K562 (cell line): Measurements from ENCODE around the gene TIMM44. TPM values are rescaled to one million over a fixed set of nuclear protein-coding genes. Genes with fewer than 3 reads are reported as not detected.

Source experiments
- CREB1 ChIP-seq, 2 experiments: sonication (generic) in 1 of 2; formaldehyde crosslinking in 1 of 2; IDR thresholded peaks; 2 replicates each; pipeline versions ENCODE4 v1.6.1 to v1.8.0; 2012 to 2022; ENCODE audit warnings: inconsistent platforms in 1 of 2, mild to moderate bottlenecking in 1 of 2, missing genetic modification reagents in 1 of 2, moderate library complexity in 1 of 2
- E2F6 ChIP-seq, 2 experiments: IDR thresholded peaks; 2 replicates each; pipeline ENCODE4 v1.6.1; 2011; ENCODE audit warnings: borderline replicate concordance in 1 of 2, control low read depth in 1 of 2, low read depth in 1 of 2, low read length in 1 of 2, mild to moderate bottlenecking in 1 of 2, mixed read lengths in 1 of 2, moderate library complexity in 1 of 2; ENCODE audit not compliant: insufficient read depth in 1 of 2, insufficient read length in 1 of 2, poor library complexity in 1 of 2, severe bottlenecking in 1 of 2; ENCODE audit errors: extremely low read depth in 1 of 2
- HMGN3 ChIP-seq: IDR thresholded peaks from 2 replicates; pipeline ENCODE4 v1.6.1; 2011; ENCODE audit warnings: borderline replicate concordance, low read depth, mild to moderate bottlenecking, mixed read lengths, low read length; ENCODE audit not compliant: insufficient read length; ENCODE audit errors: extremely low read depth
- HMGXB4 ChIP-seq: sonication (generic); formaldehyde crosslinking; IDR thresholded peaks from 2 replicates; pipeline ENCODE4 v1.8.1; 2023; ENCODE audit warnings: mild to moderate bottlenecking, missing genetic modification reagents
- IRF1 ChIP-seq: sonication (generic); formaldehyde crosslinking; IDR thresholded peaks from 2 replicates; pipeline ENCODE4 v1.8.0; 2022; ENCODE audit warnings: missing genetic modification reagents, mild to moderate bottlenecking, borderline replicate concordance
- MTF1 ChIP-seq: fragments of 250-450 bp; sonication (Bioruptor Pico); IDR thresholded peaks from 2 replicates; pipeline ENCODE4 v1.9.0; 2021; ENCODE audit warnings: moderate library complexity, mild to moderate bottlenecking, inconsistent platforms, borderline replicate concordance
- MYNN ChIP-seq, 2 experiments: sonication (generic); formaldehyde crosslinking in 1 of 2; IDR thresholded peaks; 2 replicates each; pipeline versions ENCODE4 v1.5.0 to v1.6.1; 2016 to 2020; ENCODE audit warnings: antibody characterized with exemption in 1 of 2, missing genetic modification reagents in 1 of 2
- NCOA1 ChIP-seq: fragments of 450-650 bp; IDR thresholded peaks from 2 replicates; pipeline ENCODE4 v1.6.1; 2016; ENCODE audit warnings: low read depth
- NFATC3 ChIP-seq: fragments of 450-650 bp; IDR thresholded peaks from 2 replicates; pipeline ENCODE4 v1.6.1; 2017; ENCODE audit warnings: mild to moderate bottlenecking
- OTX1 ChIP-seq: fragments of 450-650 bp; formaldehyde crosslinking; IDR thresholded peaks from 2 replicates; pipeline ENCODE4 v1.4.0; 2022; ENCODE audit warnings: mild to moderate bottlenecking
- PRMT5 ChIP-seq: sonication (generic); formaldehyde crosslinking; IDR thresholded peaks from 2 replicates; pipeline ENCODE4 v1.5.0; 2020; ENCODE audit warnings: missing genetic modification reagents
- SNRNP70 ChIP-seq: fragments of 200-400 bp; formaldehyde crosslinking; optimal IDR thresholded peaks from 2 replicates; pipeline ENCODE3; 2017; ENCODE audit warnings: low read depth, low read length
- TCFL5 ChIP-seq: fragments of 250-450 bp; sonication (Bioruptor Pico); conservative IDR thresholded peaks from 2 replicates; pipeline ENCODE4 v1.6.1; 2021; ENCODE audit warnings: mild to moderate bottlenecking, moderate library complexity, matching md5 sums
- TEAD1 ChIP-seq, 2 experiments: fragments of 450-650 bp in 1 of 2; sonication (generic) in 1 of 2; formaldehyde crosslinking; IDR thresholded peaks; 2 replicates each; pipeline versions ENCODE4 v1.4.0 to v1.8.0; 2020 to 2022; ENCODE audit warnings: mild to moderate bottlenecking in 2 of 2, missing genetic modification reagents in 1 of 2
- ZBED1 ChIP-seq: IDR thresholded peaks from 2 replicates; pipeline ENCODE4 v1.6.1; 2014
- ZBTB26 ChIP-seq: fragments of 450-650 bp; formaldehyde crosslinking; IDR thresholded peaks from 2 replicates; pipeline ENCODE4 v1.4.0; 2022; ENCODE audit warnings: missing genetic modification characterization
- ZNF77 ChIP-seq: fragments of 250-450 bp; sonication (Bioruptor Pico); IDR thresholded peaks from 2 replicates; pipeline ENCODE4 v1.5.0; 2020
- polyA plus RNA-seq, 8 experiments: library from polyadenylated mRNA; depleted of rRNA in 4 of 8; stranded (reverse) in 5 of 8; unstranded in 3 of 8; fragments of >200 nt; fragmentation: Nextera tagmentation in 2 of 8; fragmentation: Illumina TruSeq in 1 of 8; extraction: Ambion mirVana in 2 of 8; extraction: Trizol in 1 of 8; gene quantifications; 2 replicates each; pipeline versions ENCODE4 v1.2.1 to v1.2.3, GENCODE V29; 2011 to 2014; ENCODE audit warnings: inconsistent platforms in 1 of 8, missing spikeins in 1 of 8
- total RNA-seq, 7 experiments: library from RNA; depleted of rRNA in 6 of 7; stranded (reverse); fragments of >200 nt in 6 of 7; fragmentation: Illumina TruSeq in 2 of 7; extraction: Trizol in 2 of 7; gene quantifications; 2 replicates each; pipeline versions ENCODE4 v1.2.1 to v1.2.3, GENCODE V29; 2011 to 2021; ENCODE audit warnings: low replicate concordance in 1 of 7
- TF ChIP-seq, protein P1 (sequence below): fragments of 250-450 bp; sonication (Bioruptor Pico); IDR thresholded peaks from 2 replicates; pipeline ENCODE4 v1.5.0; 2021
- TF ChIP-seq, protein P2 (sequence below): conservative IDR thresholded peaks from 2 replicates; pipeline ENCODE4 v1.6.1; 2011; ENCODE audit warnings: low read depth, mild to moderate bottlenecking, low read length; ENCODE audit not compliant: control insufficient read depth

The TIMM44 gene
- total and polyA plus RNA-seq, 9 of the 15 experiments (the other 6 are each of a cell fraction or from before 2014, with no cell fraction given): 10.3 to 231 (median 89.3) TPM

GRCh38 chr19:7903244-7904073, 40.0 kb downstream of the TIMM44 start, which contains the start of gene MAP2K7 (continued):
- TF ChIP-seq HMGXB4 (CRISPR knock-in tag): no peak
- TF ChIP-seq MYNN (IDR thresholded peaks at IDR 0.05): no peak
- no peak for TF ChIP-seq MYNN (CRISPR knock-in tag; IDR thresholded peaks at IDR 0.05)
- TF ChIP-seq E2F6 (IDR thresholded peaks at IDR 0.05; ENCODE audit: borderline replicate concordance in 1 of 2, extremely low read depth in 1 of 2, insufficient read depth in 1 of 2, insufficient read length in 1 of 2, low read depth in 1 of 2, low read length in 1 of 2, poor library complexity in 1 of 2, severe bottlenecking in 1 of 2): peak; percentile 97
- TF ChIP-seq IRF1: no peak
- peak; percentile 73 for TF ChIP-seq HMGN3
- TF ChIP-seq SNRNP70: no peak
- no peak for TF ChIP-seq ZBED1
- no peak for TF ChIP-seq TCFL5 (CRISPR knock-in tag)
- TF ChIP-seq NCOA1: no peak
- no peak for TF ChIP-seq OTX1
- TF ChIP-seq MTF1 (CRISPR knock-in tag): no peak
- no peak for TF ChIP-seq ZNF77 (CRISPR knock-in tag)
- no peak for TF ChIP-seq ZBTB26
- TF ChIP-seq, protein P1, sequence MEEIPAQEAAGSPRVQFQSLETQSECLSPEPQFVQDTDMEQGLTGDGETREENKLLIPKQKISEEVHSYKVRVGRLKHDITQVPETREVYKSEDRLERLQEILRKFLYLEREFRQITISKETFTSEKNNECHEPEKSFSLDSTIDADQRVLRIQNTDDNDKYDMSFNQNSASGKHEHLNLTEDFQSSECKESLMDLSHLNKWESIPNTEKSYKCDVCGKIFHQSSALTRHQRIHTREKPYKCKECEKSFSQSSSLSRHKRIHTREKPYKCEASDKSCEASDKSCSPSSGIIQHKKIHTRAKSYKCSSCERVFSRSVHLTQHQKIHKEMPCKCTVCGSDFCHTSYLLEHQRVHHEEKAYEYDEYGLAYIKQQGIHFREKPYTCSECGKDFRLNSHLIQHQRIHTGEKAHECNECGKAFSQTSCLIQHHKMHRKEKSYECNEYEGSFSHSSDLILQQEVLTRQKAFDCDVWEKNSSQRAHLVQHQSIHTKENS (CRISPR knock-in tag): no peak
- TF ChIP-seq NFATC3: no peak
- no peak for TF ChIP-seq PRMT5 (CRISPR knock-in tag)
- TF ChIP-seq, protein P2, sequence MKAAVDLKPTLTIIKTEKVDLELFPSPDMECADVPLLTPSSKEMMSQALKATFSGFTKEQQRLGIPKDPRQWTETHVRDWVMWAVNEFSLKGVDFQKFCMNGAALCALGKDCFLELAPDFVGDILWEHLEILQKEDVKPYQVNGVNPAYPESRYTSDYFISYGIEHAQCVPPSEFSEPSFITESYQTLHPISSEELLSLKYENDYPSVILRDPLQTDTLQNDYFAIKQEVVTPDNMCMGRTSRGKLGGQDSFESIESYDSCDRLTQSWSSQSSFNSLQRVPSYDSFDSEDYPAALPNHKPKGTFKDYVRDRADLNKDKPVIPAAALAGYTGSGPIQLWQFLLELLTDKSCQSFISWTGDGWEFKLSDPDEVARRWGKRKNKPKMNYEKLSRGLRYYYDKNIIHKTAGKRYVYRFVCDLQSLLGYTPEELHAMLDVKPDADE: no peak; the same call in none of the 2 replicates
- peak; percentile 59 for TF ChIP-seq CREB1 (IDR thresholded peaks at IDR 0.05)
- peak; percentile 72 for TF ChIP-seq CREB1 (CRISPR knock-in tag; IDR thresholded peaks at IDR 0.05)
- peak in 1 of 2 experiments; percentile 83; a peak in 2 of 4 replicates for TF ChIP-seq TEAD1 (CRISPR knock-in tag; IDR thresholded peaks at IDR 0.05)
